ENCODE measurements around the gene KPNA1. TPM values are rescaled to one million over a fixed set of nuclear protein-coding genes. Genes with fewer than 3 reads are reported as not detected.

KPNA1 gene
- total RNA-seq, 1 experiment from 2014 or later = 118 TPM

DNA sequence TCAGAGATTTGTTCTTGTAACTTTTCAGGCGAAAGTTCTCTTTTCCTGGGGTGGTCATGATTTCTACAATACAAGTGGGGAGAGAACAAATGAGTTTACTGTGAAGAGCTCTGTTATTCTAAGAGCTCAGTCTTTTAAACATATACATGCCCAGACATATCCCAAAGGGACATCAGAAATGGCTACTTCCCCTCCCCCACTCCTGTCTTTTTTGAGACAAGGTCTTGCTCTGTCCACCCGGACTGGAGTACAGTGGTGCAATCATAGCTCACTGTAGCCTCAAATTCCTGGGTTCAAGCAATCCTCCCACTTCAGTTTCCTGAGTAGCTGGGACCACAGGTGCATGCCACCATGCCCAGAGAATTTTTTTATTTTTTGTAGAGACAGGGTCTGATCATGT lies 18.2 kb downstream of the KPNA1 start:
- Histone ChIP-seq H3K4me1 (ENCODE audit: control insufficient read depth, insufficient read depth, low read length) (no peaks in the 10 kb centered on the region), H3K27ac (ENCODE audit: low read length) (no peak overlapping the region), H3K9me3 (ENCODE audit: control insufficient read depth, insufficient read depth, low read depth, low read length) (no peaks in the 10 kb centered on the region), H3K27me3 (ENCODE audit: control insufficient read depth, insufficient read depth, low read length) (no peaks in the 10 kb centered on the region), H3K36me3 (ENCODE audit: control insufficient read depth, insufficient read depth, low read length) (peaks cover 7% of the 10 kb centered on the region), H3K4me3 (ENCODE audit: low read depth in 2 of 2, low read length in 2 of 2) (no peak overlapping the region)
- no TSS peak for BruUV-seq (replicated peaks)
- intact Hi-C loops (cut with micrococcal nuclease; ENCODE audit: unreplicated experiment) (no loop called here), in situ Hi-C loops (cut with HindIII; ENCODE audit: low pct_unique_long_range_greater_than_20kb, low sequenced_read_pairs) (no loop called here)
- ATAC-seq = no peak
- ChIA-PET POLR2A (interaction anchor here (0.6 kb wide), 1 partner anchor 186 kb away, joined by 3 read pairs; no protein-coding TSS in a partner anchor), CTCF (no interaction called here)
- TF ChIP-seq SIN3A (IDR thresholded peaks at IDR 0.05; ENCODE audit: borderline replicate concordance, insufficient read depth, low read depth, low read length) (no peak), POLR2AphosphoS5 (IDR thresholded peaks at IDR 0.05; ENCODE audit: low read depth, low read length) (no peak), TCF7L2 (IDR thresholded peaks at IDR 0.05; ENCODE audit: low read depth, low read length) (no peak)
- TF ChIP-seq, protein P1, sequence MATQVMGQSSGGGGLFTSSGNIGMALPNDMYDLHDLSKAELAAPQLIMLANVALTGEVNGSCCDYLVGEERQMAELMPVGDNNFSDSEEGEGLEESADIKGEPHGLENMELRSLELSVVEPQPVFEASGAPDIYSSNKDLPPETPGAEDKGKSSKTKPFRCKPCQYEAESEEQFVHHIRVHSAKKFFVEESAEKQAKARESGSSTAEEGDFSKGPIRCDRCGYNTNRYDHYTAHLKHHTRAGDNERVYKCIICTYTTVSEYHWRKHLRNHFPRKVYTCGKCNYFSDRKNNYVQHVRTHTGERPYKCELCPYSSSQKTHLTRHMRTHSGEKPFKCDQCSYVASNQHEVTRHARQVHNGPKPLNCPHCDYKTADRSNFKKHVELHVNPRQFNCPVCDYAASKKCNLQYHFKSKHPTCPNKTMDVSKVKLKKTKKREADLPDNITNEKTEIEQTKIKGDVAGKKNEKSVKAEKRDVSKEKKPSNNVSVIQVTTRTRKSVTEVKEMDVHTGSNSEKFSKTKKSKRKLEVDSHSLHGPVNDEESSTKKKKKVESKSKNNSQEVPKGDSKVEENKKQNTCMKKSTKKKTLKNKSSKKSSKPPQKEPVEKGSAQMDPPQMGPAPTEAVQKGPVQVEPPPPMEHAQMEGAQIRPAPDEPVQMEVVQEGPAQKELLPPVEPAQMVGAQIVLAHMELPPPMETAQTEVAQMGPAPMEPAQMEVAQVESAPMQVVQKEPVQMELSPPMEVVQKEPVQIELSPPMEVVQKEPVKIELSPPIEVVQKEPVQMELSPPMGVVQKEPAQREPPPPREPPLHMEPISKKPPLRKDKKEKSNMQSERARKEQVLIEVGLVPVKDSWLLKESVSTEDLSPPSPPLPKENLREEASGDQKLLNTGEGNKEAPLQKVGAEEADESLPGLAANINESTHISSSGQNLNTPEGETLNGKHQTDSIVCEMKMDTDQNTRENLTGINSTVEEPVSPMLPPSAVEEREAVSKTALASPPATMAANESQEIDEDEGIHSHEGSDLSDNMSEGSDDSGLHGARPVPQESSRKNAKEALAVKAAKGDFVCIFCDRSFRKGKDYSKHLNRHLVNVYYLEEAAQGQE (IDR thresholded peaks at IDR 0.05; ENCODE audit: insufficient read depth in 1 of 2, low read depth in 2 of 2, low read length in 1 of 2) = no peak
- TF ChIP-seq, protein P2, sequence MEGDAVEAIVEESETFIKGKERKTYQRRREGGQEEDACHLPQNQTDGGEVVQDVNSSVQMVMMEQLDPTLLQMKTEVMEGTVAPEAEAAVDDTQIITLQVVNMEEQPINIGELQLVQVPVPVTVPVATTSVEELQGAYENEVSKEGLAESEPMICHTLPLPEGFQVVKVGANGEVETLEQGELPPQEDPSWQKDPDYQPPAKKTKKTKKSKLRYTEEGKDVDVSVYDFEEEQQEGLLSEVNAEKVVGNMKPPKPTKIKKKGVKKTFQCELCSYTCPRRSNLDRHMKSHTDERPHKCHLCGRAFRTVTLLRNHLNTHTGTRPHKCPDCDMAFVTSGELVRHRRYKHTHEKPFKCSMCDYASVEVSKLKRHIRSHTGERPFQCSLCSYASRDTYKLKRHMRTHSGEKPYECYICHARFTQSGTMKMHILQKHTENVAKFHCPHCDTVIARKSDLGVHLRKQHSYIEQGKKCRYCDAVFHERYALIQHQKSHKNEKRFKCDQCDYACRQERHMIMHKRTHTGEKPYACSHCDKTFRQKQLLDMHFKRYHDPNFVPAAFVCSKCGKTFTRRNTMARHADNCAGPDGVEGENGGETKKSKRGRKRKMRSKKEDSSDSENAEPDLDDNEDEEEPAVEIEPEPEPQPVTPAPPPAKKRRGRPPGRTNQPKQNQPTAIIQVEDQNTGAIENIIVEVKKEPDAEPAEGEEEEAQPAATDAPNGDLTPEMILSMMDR (IDR thresholded peaks at IDR 0.05) = no peak
- DNase-seq (ENCODE audit: low read depth, low spot score) = no peak

DNA sequence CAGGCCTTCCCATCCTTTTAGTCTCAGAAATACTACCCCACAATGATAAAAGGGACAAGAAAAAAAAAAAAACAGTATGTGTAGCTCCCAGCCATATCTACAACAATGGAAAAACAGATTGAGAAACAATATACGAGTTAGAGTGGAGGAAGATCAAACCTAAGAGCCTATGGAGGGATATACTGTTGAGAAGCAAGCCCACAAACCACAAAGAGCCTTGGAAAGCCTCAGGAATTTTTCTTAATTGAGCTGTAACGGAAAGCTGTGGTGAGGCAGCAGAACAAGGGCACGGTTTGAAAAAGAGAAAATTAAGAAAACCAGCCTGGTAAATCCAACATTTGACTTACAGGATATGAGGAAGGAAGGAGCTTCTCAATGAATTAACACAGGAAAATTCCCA lies 21.4 kb downstream of the KPNA1 start:
- Histone ChIP-seq H3K27ac (ENCODE audit: low read length) (no peak overlapping the region), H3K27me3 (ENCODE audit: control insufficient read depth, insufficient read depth, low read length) (no peaks in the 10 kb centered on the region), H3K9me3 (ENCODE audit: control insufficient read depth, insufficient read depth, low read depth, low read length) (no peaks in the 10 kb centered on the region), H3K4me3 (ENCODE audit: low read depth in 2 of 2, low read length in 2 of 2) (no peak overlapping the region), H3K36me3 (ENCODE audit: control insufficient read depth, insufficient read depth, low read length) (peaks cover 10% of the 10 kb centered on the region), H3K4me1 (ENCODE audit: control insufficient read depth, insufficient read depth, low read length) (no peaks in the 10 kb centered on the region)
- CTCF ChIA-PET = no interaction called here
- TF ChIP-seq, protein P1 (IDR thresholded peaks at IDR 0.05; ENCODE audit: insufficient read depth in 1 of 2, low read depth in 2 of 2, low read length in 1 of 2) = no peak
- TF ChIP-seq, protein P2 (IDR thresholded peaks at IDR 0.05) = no peak
- TF ChIP-seq TCF7L2 (IDR thresholded peaks at IDR 0.05; ENCODE audit: low read depth, low read length) (no peak), SIN3A (IDR thresholded peaks at IDR 0.05; ENCODE audit: borderline replicate concordance, insufficient read depth, low read depth, low read length) (no peak), POLR2AphosphoS5 (IDR thresholded peaks at IDR 0.05; ENCODE audit: low read depth, low read length) (no peak)
- no TSS peak for BruUV-seq (replicated peaks)
- ATAC-seq (no peak), DNase-seq (ENCODE audit: low read depth, low spot score) (no peak)
- in situ Hi-C loops (cut with HindIII; ENCODE audit: low pct_unique_long_range_greater_than_20kb, low sequenced_read_pairs) (no loop called here), intact Hi-C loops (cut with micrococcal nuclease; ENCODE audit: unreplicated experiment) (no loop called here)
- POLR2A ChIA-PET = no interaction called here

Measured in Panc1 (cell line).